OCI-M1 (cell line): Measurements from ENCODE around the gene UBQLN2.
"Not testable (repeated sequence)": the region's sequence is repeated elsewhere in the genome, so short reads cannot be mapped to it uniquely, and the experiment has no call there.

Experiments
- DNase-seq: peaks from one replicate; lab custom pipeline; 2025; lab: John Stamatoyannopoulos, UW

Gene UBQLN2

GRCh38 chrX:56563231-56564161 lies at the start of gene UBQLN2:
Gene UBQLN2 (plus strand): TSS chrX:56563627. CDS start chrX:56563874, 247 bp downstream.
- DNase-seq = peak; percentile 88

GRCh38 chrX:56519642-56520041 lies 43.8 kb upstream of the UBQLN2 start:
- DNase-seq = no peak

GRCh38 chrX:56529482-56530007 lies 33.9 kb upstream of the UBQLN2 start:
- DNase-seq = not testable (repeated sequence)

GRCh38 chrX:56530011-56530410 lies 33.4 kb upstream of the UBQLN2 start:
- DNase-seq = no peak

- DNase-seq = no peak
These were observed 12.8 kb upstream of the UBQLN2 start for GRCh38 chrX:56550667-56551066.

- DNase-seq = no peak
These were observed 8.6 kb upstream of the UBQLN2 start for GRCh38 chrX:56554870-56555269.

- DNase-seq = no peak
These were observed 6.0 kb upstream of the UBQLN2 start for GRCh38 chrX:56557376-56557929.

- DNase-seq = peak; percentile 37
These were observed 898 bp downstream of the UBQLN2 start for GRCh38 chrX:56564164-56564885.

- DNase-seq = peak; percentile 7
These were observed 1.8 kb downstream of the UBQLN2 start for GRCh38 chrX:56564921-56565840.

GRCh38 chrX:56569378-56570057 lies 6.1 kb downstream of the UBQLN2 start:
- DNase-seq = peak; percentile 81

- no peak for DNase-seq
These were observed 9.5 kb downstream of the UBQLN2 start for GRCh38 chrX:56572975-56573374.

GRCh38 chrX:56574861-56575260 lies 11.4 kb downstream of the UBQLN2 start:
- DNase-seq = no peak

- DNase-seq = no peak
These were observed 13.3 kb downstream of the UBQLN2 start for GRCh38 chrX:56576721-56577120.

- DNase-seq = no peak
These were observed 25.2 kb downstream of the UBQLN2 start for GRCh38 chrX:56588397-56589188.

- not testable (repeated sequence) for DNase-seq
These were observed 28.4 kb downstream of the UBQLN2 start for GRCh38 chrX:56591830-56592229.

- DNase-seq = peak; percentile 60
These were observed 36.7 kb downstream of the UBQLN2 start for GRCh38 chrX:56600141-56600540.

GRCh38 chrX:56600987-56601386 lies 37.6 kb downstream of the UBQLN2 start:
- no peak for DNase-seq

- no peak for DNase-seq
These were observed 51.9 kb downstream of the UBQLN2 start for GRCh38 chrX:56615282-56615681.
